Tongue (tissue), 2 donors: ENCODE results near the gene AP2A1. TPM values are rescaled to one million over a fixed set of nuclear protein-coding genes. Genes with fewer than 3 reads are reported as not detected.
"Not testable (repeated sequence)": the region's sequence is repeated elsewhere in the genome, so short reads cannot be mapped to it uniquely, and the experiment has no call there.

Source experiments
- DNase-seq: peaks from one replicate; pipeline ENCODE4 v3.0.0-alpha.2; 2015
- total RNA-seq: library from RNA; depleted of rRNA; stranded (reverse); fragments of >200 nt; gene quantifications from one replicate; pipeline ENCODE4 v1.2.3, GENCODE V29; 2014

Gene AP2A1
- total RNA-seq, 1 donor from 2014 or later, result 56.2 TPM

DNA sequence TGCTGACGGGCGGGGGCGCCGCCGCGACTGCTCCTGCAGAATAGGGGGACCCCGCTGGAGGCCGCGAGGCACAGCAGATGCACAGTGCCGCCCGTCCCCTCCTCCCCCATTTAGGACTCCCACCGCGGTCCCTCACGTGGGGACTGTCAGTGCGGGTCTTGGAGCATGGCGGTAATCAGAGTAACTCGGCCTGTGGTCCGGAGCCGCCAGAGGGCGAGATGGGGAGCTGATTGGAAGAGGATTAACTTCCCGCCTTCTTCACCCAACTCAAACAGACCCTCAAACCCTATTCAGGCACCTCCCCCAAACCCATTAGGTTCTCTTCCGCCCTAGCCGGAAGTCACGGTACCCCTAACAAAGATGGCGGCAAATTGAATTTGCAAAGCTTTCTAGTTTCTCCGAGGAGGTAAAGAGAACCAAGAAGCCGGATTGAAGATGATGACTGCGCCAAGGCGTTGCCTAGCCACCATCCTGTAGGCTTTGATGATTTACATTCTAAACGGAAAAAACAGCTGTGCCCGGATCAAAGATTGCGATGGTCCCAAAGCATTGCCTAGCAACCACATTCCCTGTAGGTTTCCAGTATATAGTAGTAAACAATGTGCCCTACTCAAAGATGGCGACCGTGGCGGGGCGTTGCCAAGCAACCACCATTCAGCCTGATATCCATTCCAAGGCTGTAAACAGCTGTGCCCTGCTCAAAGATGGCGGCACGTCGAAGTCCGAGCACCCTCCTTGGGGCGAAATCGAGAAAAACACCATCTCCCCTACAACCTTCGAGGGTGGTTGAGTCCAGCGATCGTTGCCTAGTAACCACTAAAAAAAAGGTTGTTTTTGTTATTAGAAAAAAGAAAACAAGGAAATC, 46.4 kb downstream of the AP2A1 start, which contains the start of gene FUZ:
FUZ (minus strand) TSS at position 296 of the 865 bp plus-strand sequence; CDS start at position 110, 186 bp downstream.
- DNase-seq, result peak; percentile 99

- DNase-seq, result no peak
Measured at GRCh38 chr19:49814010-49814409, 47.2 kb downstream of the AP2A1 start.

DNA sequence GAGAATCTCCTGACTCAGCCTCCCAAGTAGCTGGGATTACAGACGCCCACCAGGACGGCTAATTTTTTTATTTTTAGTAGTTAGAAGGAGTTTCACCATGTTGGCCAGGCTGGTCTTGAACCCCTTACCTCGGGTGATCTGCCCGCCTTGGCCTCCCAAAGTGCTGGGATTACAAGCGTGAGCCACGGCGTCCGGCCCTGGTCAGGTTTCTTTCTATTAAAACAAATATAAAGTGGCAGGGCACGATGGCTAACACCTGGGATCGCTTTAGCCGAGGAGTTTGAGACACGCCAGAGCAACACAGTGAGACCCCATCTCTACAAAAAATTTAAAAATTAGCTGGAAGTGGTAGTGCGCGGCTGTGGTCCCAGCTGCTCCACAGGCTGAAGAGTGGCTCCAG, 49.8 kb downstream of the AP2A1 start:
- DNase-seq, result peak; percentile 45

GRCh38 chr19:49817964-49818648, 51.3 kb downstream of the AP2A1 start, which contains the start of gene MED25:
Gene MED25 (plus strand): TSS chr19:49818289. CDS start chr19:49818342, 53 bp downstream.
- peak; percentile 95 for DNase-seq

GRCh38 chr19:49818649-49819370, 52.0 kb downstream of the AP2A1 start:
- DNase-seq, result no peak

DNA sequence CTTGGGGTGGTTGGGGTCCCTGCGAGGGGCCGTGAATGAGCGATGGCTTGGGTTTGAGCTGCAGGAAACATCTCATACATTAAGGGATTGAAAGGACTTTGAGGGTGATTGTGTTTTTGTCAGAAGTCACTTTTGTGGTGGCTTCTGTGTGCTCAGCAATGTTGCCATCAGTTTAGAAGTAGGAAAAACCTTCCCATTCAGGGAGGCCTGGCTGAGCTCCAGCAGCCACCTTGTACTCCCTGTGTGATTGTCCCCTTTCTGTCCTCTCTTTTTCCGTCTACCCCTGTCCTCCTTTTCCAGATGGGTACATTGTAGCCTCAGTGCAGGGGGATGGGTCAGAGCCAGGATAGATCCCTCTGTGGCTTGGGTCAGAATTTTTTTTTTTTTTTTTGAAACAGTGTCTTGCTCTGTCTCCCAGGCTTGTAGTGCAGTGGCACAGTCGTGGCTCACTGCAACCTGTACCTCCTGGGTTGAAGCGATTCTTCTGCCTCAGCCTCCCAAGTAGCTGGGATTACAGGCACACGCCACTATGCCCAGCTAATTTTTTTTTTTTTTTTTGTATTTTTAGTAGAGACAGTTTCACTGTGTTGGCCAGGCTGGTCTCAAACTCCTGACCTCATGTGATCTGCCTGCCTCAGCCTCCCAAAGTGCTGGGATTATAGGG, 52.8 kb downstream of the AP2A1 start:
- DNase-seq, result not testable (repeated sequence)

- no peak for DNase-seq
Measured at GRCh38 chr19:49820125-49820524, 53.3 kb downstream of the AP2A1 start.

DNA sequence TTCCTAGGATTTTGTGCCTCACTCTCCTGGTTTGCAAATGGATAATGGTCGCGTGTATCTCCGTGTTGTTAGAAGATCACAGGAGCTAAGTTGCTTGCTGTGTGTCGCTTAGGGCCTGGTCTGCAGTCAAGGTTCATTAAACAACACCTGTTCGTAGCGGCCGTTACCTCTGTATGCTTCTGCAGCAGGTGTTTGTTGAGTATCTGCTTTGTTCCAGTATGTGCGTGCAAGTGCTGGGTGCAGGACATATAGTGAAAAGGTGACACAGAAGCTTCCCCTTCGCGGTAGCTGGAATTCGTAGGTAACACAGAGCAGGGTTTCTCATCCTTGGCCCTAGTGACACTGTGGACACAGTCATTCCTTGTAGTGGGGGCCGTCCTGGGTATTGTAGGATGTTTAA, 56.7 kb downstream of the AP2A1 start:
- no peak for DNase-seq

- DNase-seq, result no peak
Measured at GRCh38 chr19:49824662-49825061, 57.9 kb downstream of the AP2A1 start.

GRCh38 chr19:49827034-49827433, 60.2 kb downstream of the AP2A1 start:
- DNase-seq, result no peak

GRCh38 chr19:49829200-49829599, 62.4 kb downstream of the AP2A1 start:
- DNase-seq, result no peak

DNA sequence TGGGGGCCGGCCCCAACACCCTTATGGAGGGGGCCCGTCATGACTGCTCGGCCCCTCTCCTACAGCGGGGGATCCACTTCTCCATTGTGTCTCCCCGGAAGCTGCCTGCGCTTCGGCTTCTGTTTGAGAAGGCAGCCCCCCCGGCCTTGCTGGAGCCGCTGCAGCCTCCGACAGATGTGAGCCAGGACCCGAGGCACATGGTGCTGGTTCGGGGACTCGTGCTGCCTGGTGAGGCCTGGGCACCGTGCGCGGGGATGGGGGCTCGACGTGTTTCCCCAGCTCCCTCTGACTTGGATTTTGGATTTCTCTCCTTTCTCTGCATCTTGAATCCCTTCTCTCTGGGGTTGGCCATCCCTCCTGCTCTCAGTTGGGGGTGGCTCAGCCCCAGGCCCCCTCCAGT, 62.9 kb downstream of the AP2A1 start:
- DNase-seq, result no peak

DNA sequence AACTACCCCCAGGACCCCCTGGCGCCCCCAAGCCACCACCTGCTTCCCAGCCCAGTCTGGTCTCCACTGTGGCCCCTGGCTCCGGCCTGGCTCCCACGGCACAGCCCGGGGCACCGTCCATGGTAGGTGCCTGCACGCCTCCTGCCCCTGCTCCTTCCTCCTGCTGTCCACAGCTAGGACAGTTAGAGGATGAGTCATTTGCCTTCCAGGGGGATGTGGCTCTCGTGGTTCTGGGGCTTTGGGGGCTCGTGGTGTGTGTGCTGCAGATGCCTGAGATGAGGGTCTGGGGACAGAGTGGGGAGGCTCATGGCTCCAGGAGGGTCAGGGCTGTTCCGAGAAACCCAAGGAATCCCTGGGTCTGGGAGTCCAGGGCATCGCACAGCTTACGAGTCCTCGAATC, 64.0 kb downstream of the AP2A1 start:
- no peak for DNase-seq

DNA sequence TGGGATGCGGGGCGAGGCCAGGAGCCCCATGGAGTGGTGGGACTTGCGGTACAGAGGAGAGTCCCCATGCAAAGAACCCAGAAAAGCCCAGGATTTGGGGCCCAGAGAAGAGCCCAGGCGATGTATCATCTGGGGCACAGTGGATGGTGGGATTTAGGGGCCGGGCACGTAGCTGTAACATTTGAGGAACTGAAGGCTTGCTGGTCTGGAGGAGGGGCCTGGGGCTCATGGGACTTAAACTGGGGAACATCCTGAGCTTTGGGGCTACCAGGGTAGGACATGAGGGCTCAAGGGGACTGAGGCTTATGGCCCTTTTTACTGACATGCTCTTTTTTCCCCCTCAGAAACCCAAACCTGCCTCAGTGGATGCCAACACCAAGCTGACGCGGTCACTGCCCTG, 64.8 kb downstream of the AP2A1 start:
- DNase-seq, result no peak

GRCh38 chr19:49832556-49832955, 65.8 kb downstream of the AP2A1 start:
- no peak for DNase-seq

- no peak for DNase-seq
Measured at GRCh38 chr19:49833599-49833998, 66.8 kb downstream of the AP2A1 start.

DNA sequence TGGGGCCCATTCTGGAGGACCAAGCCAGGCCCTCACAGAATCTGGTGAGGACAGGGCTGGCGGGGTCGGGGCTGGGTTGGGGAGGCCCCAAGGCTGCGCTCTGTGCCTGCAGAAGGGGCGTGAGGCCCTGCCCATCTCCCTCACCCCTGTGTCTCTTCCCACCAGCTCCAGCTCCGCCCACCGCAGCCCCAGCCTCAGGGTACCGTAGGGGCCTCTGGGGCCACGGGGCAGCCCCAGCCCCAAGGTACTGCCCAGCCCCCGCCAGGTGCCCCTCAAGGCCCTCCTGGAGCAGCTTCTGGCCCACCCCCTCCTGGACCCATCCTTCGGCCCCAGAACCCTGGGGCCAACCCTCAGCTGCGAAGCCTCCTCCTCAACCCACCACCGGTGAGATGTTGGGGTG, 68.8 kb downstream of the AP2A1 start:
- no peak for DNase-seq

DNA sequence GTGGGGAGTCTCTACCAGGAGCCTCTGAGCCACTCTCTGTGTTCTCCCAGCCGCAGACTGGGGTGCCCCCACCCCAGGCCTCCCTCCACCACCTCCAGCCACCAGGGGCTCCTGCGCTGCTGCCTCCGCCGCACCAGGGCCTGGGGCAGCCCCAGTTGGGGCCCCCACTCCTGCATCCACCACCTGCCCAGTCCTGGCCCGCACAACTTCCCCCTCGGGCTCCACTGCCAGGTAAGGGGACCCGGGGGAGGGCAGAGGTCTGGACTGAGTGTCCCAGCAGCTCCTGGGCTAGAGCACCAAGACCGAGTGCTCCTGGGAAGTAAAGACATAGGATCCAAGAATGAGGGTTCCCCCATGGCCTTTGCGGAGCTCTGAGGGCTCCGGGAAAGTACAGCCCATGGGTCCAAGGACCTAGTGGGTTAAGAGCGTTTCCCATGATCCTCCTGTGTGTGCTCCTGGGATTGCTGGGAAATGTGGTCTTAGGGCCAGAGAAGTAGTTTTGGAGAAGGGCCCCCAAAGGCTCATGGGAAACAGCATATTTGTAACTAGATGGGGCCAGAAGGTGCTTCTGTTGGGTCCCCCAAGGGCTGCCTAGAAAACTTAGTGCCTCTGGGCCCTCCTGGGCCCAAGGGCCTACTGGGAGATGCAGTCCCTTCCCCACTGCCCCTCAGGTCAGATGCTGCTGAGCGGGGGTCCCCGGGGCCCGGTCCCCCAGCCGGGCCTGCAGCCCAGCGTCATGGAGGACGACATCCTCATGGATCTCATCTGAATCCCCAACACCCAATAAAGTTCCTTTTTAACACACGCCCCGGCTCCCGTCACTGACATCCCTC, 69.6 kb downstream of the AP2A1 start:
- DNase-seq, result no peak

DNA sequence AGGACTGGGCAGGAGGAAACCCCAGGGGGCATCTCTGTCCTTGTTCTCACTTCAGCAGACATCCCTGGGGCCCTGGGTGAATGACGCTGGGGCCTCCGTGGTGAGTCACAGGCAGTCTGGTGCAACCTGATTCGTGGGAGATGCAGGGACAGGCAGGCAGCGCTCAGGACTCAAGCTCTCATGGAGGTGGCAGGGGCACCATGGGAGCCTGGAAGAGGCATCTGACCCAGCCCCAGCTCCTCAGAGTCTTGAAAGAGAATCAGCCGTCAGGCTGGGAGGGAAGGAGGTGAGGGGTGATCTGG, 70.2 kb downstream of the AP2A1 start:
- DNase-seq, result no peak

GRCh38 chr19:49837425-49837824, 70.6 kb downstream of the AP2A1 start:
- DNase-seq, result no peak

GRCh38 chr19:49838885-49839588, 72.2 kb downstream of the AP2A1 start:
- no peak for DNase-seq
